ENCODE measurements around the gene GAMT.
"Not testable (repeated sequence)": the region's sequence is repeated elsewhere in the genome, so short reads cannot be mapped to it uniquely, and the experiment has no call there.

The GAMT gene

GRCh38 chr19:1423436-1424191 lies 22.3 kb upstream of the GAMT start:
- Histone ChIP-seq H3K27me3 (ENCODE audit: control insufficient read depth in 1 of 2, insufficient read depth in 2 of 2, low read length in 2 of 2) (no peaks in the 10 kb centered on the region), H3K27ac (ENCODE audit: low read length) (no peak overlapping the region), H3K9me3 (ENCODE audit: control insufficient read depth in 2 of 2, low read length in 2 of 2) (no peaks in the 10 kb centered on the region), H3K9ac (ENCODE audit: low read length in 2 of 2) (no peak overlapping the region), H3K4me3 (ENCODE audit: low read length in 2 of 2) (no peak overlapping the region), H3K4me1 (ENCODE audit: control insufficient read depth, insufficient read depth, low read length) (no peaks in the 10 kb centered on the region), H3K36me3 (ENCODE audit: control insufficient read depth in 2 of 2, insufficient read depth in 2 of 2, low read length in 2 of 2) (peaks cover 56 to 59% of the 10 kb centered on the region in 2 donors)

- Histone ChIP-seq H3K9me3 (ENCODE audit: control insufficient read depth in 2 of 2, low read length in 2 of 2) (no peaks in the 10 kb centered on the region), H3K27ac (ENCODE audit: low read length) (no peak overlapping the region), H3K4me1 (ENCODE audit: control insufficient read depth, insufficient read depth, low read length) (no peaks in the 10 kb centered on the region), H3K4me3 (ENCODE audit: low read length in 2 of 2) (no peak overlapping the region), H3K9ac (ENCODE audit: low read length in 2 of 2) (no peak overlapping the region), H3K36me3 (ENCODE audit: control insufficient read depth in 2 of 2, insufficient read depth in 2 of 2, low read length in 2 of 2) (peaks cover 56% of the 10 kb centered on the region in 2 donors), H3K27me3 (ENCODE audit: control insufficient read depth in 1 of 2, insufficient read depth in 2 of 2, low read length in 2 of 2) (no peaks in the 10 kb centered on the region)
Measured at GRCh38 chr19:1422943-1423342, 21.6 kb upstream of the GAMT start.

- Histone ChIP-seq H3K36me3 (ENCODE audit: control insufficient read depth in 2 of 2, insufficient read depth in 2 of 2, low read length in 2 of 2) (peaks cover 53 to 58% of the 10 kb centered on the region in 2 donors), H3K4me1 (ENCODE audit: control insufficient read depth, insufficient read depth, low read length) (peaks cover 5% of the 10 kb centered on the region), H3K9ac (ENCODE audit: low read length in 2 of 2) (no peak overlapping the region), H3K27ac (ENCODE audit: low read length) (no peak overlapping the region), H3K27me3 (ENCODE audit: control insufficient read depth in 1 of 2, insufficient read depth in 2 of 2, low read length in 2 of 2) (no peaks in the 10 kb centered on the region), H3K9me3 (ENCODE audit: control insufficient read depth in 2 of 2, low read length in 2 of 2) (no peaks in the 10 kb centered on the region), H3K4me3 (ENCODE audit: low read length in 2 of 2) (no peak overlapping the region)
Measured at GRCh38 chr19:1422360-1422759, 21.0 kb upstream of the GAMT start.

GRCh38 chr19:1421958-1422305 lies 20.6 kb upstream of the GAMT start:
- H3K27ac ChIP-seq (ENCODE audit: low read length) = no peak overlapping the region
- peaks cover 49 to 57% of the 10 kb centered on the region in 2 donors for H3K36me3 ChIP-seq (ENCODE audit: control insufficient read depth in 2 of 2, insufficient read depth in 2 of 2, low read length in 2 of 2)
- H3K9me3 ChIP-seq (ENCODE audit: control insufficient read depth in 2 of 2, low read length in 2 of 2) = no peaks in the 10 kb centered on the region
- no peaks in the 10 kb centered on the region for H3K27me3 ChIP-seq (ENCODE audit: control insufficient read depth in 1 of 2, insufficient read depth in 2 of 2, low read length in 2 of 2)
- H3K4me1 ChIP-seq (ENCODE audit: control insufficient read depth, insufficient read depth, low read length) = peaks cover 10% of the 10 kb centered on the region
- no peak overlapping the region for H3K4me3 ChIP-seq (ENCODE audit: low read length in 2 of 2)
- no peak overlapping the region for H3K9ac ChIP-seq (ENCODE audit: low read length in 2 of 2)

- Histone ChIP-seq H3K4me1 (ENCODE audit: control insufficient read depth, insufficient read depth, low read length) (peaks cover 15% of the 10 kb centered on the region), H3K36me3 (ENCODE audit: control insufficient read depth in 2 of 2, insufficient read depth in 2 of 2, low read length in 2 of 2) (peaks cover 49 to 52% of the 10 kb centered on the region in 2 donors), H3K9me3 (ENCODE audit: control insufficient read depth in 2 of 2, low read length in 2 of 2) (no peaks in the 10 kb centered on the region), H3K27me3 (ENCODE audit: control insufficient read depth in 1 of 2, insufficient read depth in 2 of 2, low read length in 2 of 2) (no peaks in the 10 kb centered on the region), H3K9ac (ENCODE audit: low read length in 2 of 2) (no peak overlapping the region), H3K4me3 (ENCODE audit: low read length in 2 of 2) (no peak overlapping the region), H3K27ac (ENCODE audit: low read length) (no peak overlapping the region)
Measured at GRCh38 chr19:1421218-1421957, 20.0 kb upstream of the GAMT start.

GRCh38 chr19:1420590-1420989 lies 19.2 kb upstream of the GAMT start:
- no peaks in the 10 kb centered on the region for H3K9me3 ChIP-seq (ENCODE audit: control insufficient read depth in 2 of 2, low read length in 2 of 2)
- no peak overlapping the region for H3K4me3 ChIP-seq (ENCODE audit: low read length in 2 of 2)
- peaks cover 23% of the 10 kb centered on the region for H3K4me1 ChIP-seq (ENCODE audit: control insufficient read depth, insufficient read depth, low read length)
- H3K27me3 ChIP-seq (ENCODE audit: control insufficient read depth in 1 of 2, insufficient read depth in 2 of 2, low read length in 2 of 2) = no peaks in the 10 kb centered on the region
- H3K27ac ChIP-seq (ENCODE audit: low read length) = no peak overlapping the region
- no peak overlapping the region for H3K9ac ChIP-seq (ENCODE audit: low read length in 2 of 2)
- peaks cover 49 to 52% of the 10 kb centered on the region in 2 donors for H3K36me3 ChIP-seq (ENCODE audit: control insufficient read depth in 2 of 2, insufficient read depth in 2 of 2, low read length in 2 of 2)

GRCh38 chr19:1420085-1420484 lies 18.7 kb upstream of the GAMT start:
- not testable (repeated sequence) for H3K9me3 ChIP-seq (ENCODE audit: control insufficient read depth in 2 of 2, low read length in 2 of 2); H3K9ac ChIP-seq (ENCODE audit: low read length in 2 of 2); H3K27ac ChIP-seq (ENCODE audit: low read length); H3K4me3 ChIP-seq (ENCODE audit: low read length in 2 of 2); H3K27me3 ChIP-seq (ENCODE audit: control insufficient read depth in 1 of 2, insufficient read depth in 2 of 2, low read length in 2 of 2)
- H3K4me1 ChIP-seq (ENCODE audit: control insufficient read depth, insufficient read depth, low read length) = peaks cover 28% of the 10 kb centered on the region
- H3K36me3 ChIP-seq (ENCODE audit: control insufficient read depth in 2 of 2, insufficient read depth in 2 of 2, low read length in 2 of 2) = peaks cover 46 to 47% of the 10 kb centered on the region in 2 donors

- Histone ChIP-seq H3K9ac (ENCODE audit: low read length in 2 of 2) (no peak overlapping the region), H3K27ac (ENCODE audit: low read length) (no peak overlapping the region)
Measured at GRCh38 chr19:1418951-1419738, 17.8 kb upstream of the GAMT start.

GRCh38 chr19:1418496-1418775 lies 17.1 kb upstream of the GAMT start:
- Histone ChIP-seq H3K4me1 (ENCODE audit: control insufficient read depth, insufficient read depth, low read length) (peaks cover 31% of the 10 kb centered on the region), H3K27me3 (ENCODE audit: control insufficient read depth in 1 of 2, insufficient read depth in 2 of 2, low read length in 2 of 2) (no peaks in the 10 kb centered on the region), H3K4me3 (ENCODE audit: low read length in 2 of 2) (no peak overlapping the region), H3K9me3 (ENCODE audit: control insufficient read depth in 2 of 2, low read length in 2 of 2) (no peaks in the 10 kb centered on the region), H3K27ac (ENCODE audit: low read length) (no peak overlapping the region), H3K9ac (ENCODE audit: low read length in 2 of 2) (no peak overlapping the region), H3K36me3 (ENCODE audit: control insufficient read depth in 2 of 2, insufficient read depth in 2 of 2, low read length in 2 of 2) (peaks cover 37 to 38% of the 10 kb centered on the region in 2 donors)

More at GRCh38 chr19:1418951-1419738, 17.8 kb upstream of the GAMT start:
- Histone ChIP-seq H3K4me1 (ENCODE audit: control insufficient read depth, insufficient read depth, low read length) (peaks cover 30% of the 10 kb centered on the region), H3K36me3 (ENCODE audit: control insufficient read depth in 2 of 2, insufficient read depth in 2 of 2, low read length in 2 of 2) (peaks cover 41 to 42% of the 10 kb centered on the region in 2 donors), H3K4me3 (ENCODE audit: low read length in 2 of 2) (no peak overlapping the region), H3K27me3 (ENCODE audit: control insufficient read depth in 1 of 2, insufficient read depth in 2 of 2, low read length in 2 of 2) (no peaks in the 10 kb centered on the region), H3K9me3 (ENCODE audit: control insufficient read depth in 2 of 2, low read length in 2 of 2) (no peaks in the 10 kb centered on the region)

- no peak overlapping the region for H3K4me3 ChIP-seq (ENCODE audit: low read length in 2 of 2)
- no peak overlapping the region for H3K27ac ChIP-seq (ENCODE audit: low read length)
- H3K9ac ChIP-seq (ENCODE audit: low read length in 2 of 2) = no peak overlapping the region
Measured at GRCh38 chr19:1417681-1418495, 16.5 kb upstream of the GAMT start.

More at GRCh38 chr19:1417681-1418495, 16.5 kb upstream of the GAMT start:
- H3K4me1 ChIP-seq (ENCODE audit: control insufficient read depth, insufficient read depth, low read length) = peaks cover 35% of the 10 kb centered on the region
- H3K27me3 ChIP-seq (ENCODE audit: control insufficient read depth in 1 of 2, insufficient read depth in 2 of 2, low read length in 2 of 2) = no peaks in the 10 kb centered on the region
- no peaks in the 10 kb centered on the region for H3K9me3 ChIP-seq (ENCODE audit: control insufficient read depth in 2 of 2, low read length in 2 of 2)
- peaks cover 31 to 33% of the 10 kb centered on the region in 2 donors for H3K36me3 ChIP-seq (ENCODE audit: control insufficient read depth in 2 of 2, insufficient read depth in 2 of 2, low read length in 2 of 2)
